IPS DF 6.9 (cell line): ENCODE measurements around the gene TWNK.

Experiments
- DNase-seq: peaks from one replicate; pipeline ENCODE4 v3.0.0-alpha.2; 2013; ENCODE audit warnings: low read depth, low spot score
- H3K27ac ChIP-seq: one replicate; pipeline ENCODE4 v1.5.1; 2013; ENCODE audit warnings: low read length, control low read depth
- H3K27me3 ChIP-seq: 2 replicates; pipeline ENCODE4 v1.6.1; 2013; ENCODE audit warnings: mild to moderate bottlenecking, low read length; ENCODE audit not compliant: control insufficient read depth, insufficient read depth
- H3K36me3 ChIP-seq: 2 replicates; pipeline ENCODE4 v1.6.1; 2013; ENCODE audit warnings: low read length; ENCODE audit not compliant: control insufficient read depth, insufficient read depth
- H3K4me1 ChIP-seq: 2 replicates; pipeline ENCODE4 v1.6.1; 2013; ENCODE audit warnings: low read length; ENCODE audit not compliant: control insufficient read depth, insufficient read depth
- H3K4me3 ChIP-seq: 2 replicates; pipeline ENCODE4 v1.5.1; 2013; ENCODE audit warnings: mild to moderate bottlenecking, low read length
- H3K9me3 ChIP-seq: 2 replicates; pipeline ENCODE4 v1.6.1; 2013; ENCODE audit warnings: low read length, inconsistent platforms; ENCODE audit not compliant: control insufficient read depth, insufficient read depth
- WGBS: extraction: QIAGEN DNeasy Blood & Tissue Kit; methylation state at CpG from one replicate; pipeline ENCODE4 v1.1.7; 2013; ENCODE audit warnings: mixed read lengths, missing lambda C conversion rate; ENCODE audit not compliant: insufficient read length, insufficient coverage; 5-methylcytosine and 5-hydroxymethylcytosine counted together

Gene TWNK

GRCh38 chr10:100986952-100987684 lies at the start of gene TWNK, which contains the start of gene MRPL43:
Gene TWNK (plus strand): TSS chr10:100987543. CDS start chr10:100988211, 668 bp downstream.
Gene MRPL43 (minus strand): TSS chr10:100987497. CDS start chr10:100987443, 54 bp downstream.
- Histone ChIP-seq H3K9me3 (no peaks in the 10 kb centered on the region), H3K4me3 (peak within 1 kb of the TSS; percentile 84), H3K4me1 (peaks cover 4% of the 10 kb centered on the region; the same call in 1 of the 2 replicates), H3K27ac (no peak within 1 kb of the TSS), H3K27me3 (no peaks in the 10 kb centered on the region), H3K36me3 (peaks cover 23% of the 10 kb centered on the region)
- WGBS = no CpG with 5 or more reads among the region's 75 CpGs
- no peak for DNase-seq

- Histone ChIP-seq H3K27me3 (no peaks in the 10 kb centered on the region), H3K36me3 (peaks cover 2% of the 10 kb centered on the region; the same call in 1 of the 2 replicates), H3K4me3 (no peak overlapping the region), H3K27ac (no peak overlapping the region), H3K4me1 (no peaks in the 10 kb centered on the region), H3K9me3 (no peaks in the 10 kb centered on the region)
- no peak for DNase-seq
These were observed 47.5 kb upstream of the TWNK start for GRCh38 chr10:100939763-100940344.

- Histone ChIP-seq H3K27me3 (no peaks in the 10 kb centered on the region), H3K4me1 (no peaks in the 10 kb centered on the region), H3K4me3 (no peak overlapping the region), H3K36me3 (peaks cover 2% of the 10 kb centered on the region; the same call in 1 of the 2 replicates), H3K27ac (no peak overlapping the region), H3K9me3 (no peaks in the 10 kb centered on the region)
- DNase-seq = no peak
- no CpG with 5 or more reads among the region's 3 CpGs for WGBS
These were observed 45.1 kb upstream of the TWNK start for GRCh38 chr10:100942229-100942628.

GRCh38 chr10:100943508-100943907 lies 43.8 kb upstream of the TWNK start:
- H3K27me3 ChIP-seq = no peaks in the 10 kb centered on the region
- no peak overlapping the region for H3K4me3 ChIP-seq
- no peaks in the 10 kb centered on the region; the same call in 1 of the 2 replicates for H3K36me3 ChIP-seq
- H3K4me1 ChIP-seq = no peaks in the 10 kb centered on the region
- no peaks in the 10 kb centered on the region for H3K9me3 ChIP-seq
- no peak overlapping the region for H3K27ac ChIP-seq
- DNase-seq = no peak

GRCh38 chr10:100945754-100946153 lies 41.6 kb upstream of the TWNK start:
- H3K27ac ChIP-seq = no peak overlapping the region
- H3K4me1 ChIP-seq = no peaks in the 10 kb centered on the region
- H3K36me3 ChIP-seq = no peaks in the 10 kb centered on the region; the same call in 1 of the 2 replicates
- H3K9me3 ChIP-seq = no peaks in the 10 kb centered on the region
- H3K27me3 ChIP-seq = no peaks in the 10 kb centered on the region
- H3K4me3 ChIP-seq = no peak overlapping the region
- no peak for DNase-seq

GRCh38 chr10:100948916-100949315 lies 38.4 kb upstream of the TWNK start:
- Histone ChIP-seq H3K9me3 (no peaks in the 10 kb centered on the region), H3K27me3 (no peaks in the 10 kb centered on the region), H3K4me3 (no peak overlapping the region), H3K36me3 (peaks cover 3% of the 10 kb centered on the region; the same call in 1 of the 2 replicates), H3K4me1 (no peaks in the 10 kb centered on the region), H3K27ac (no peak overlapping the region)
- DNase-seq = no peak
- no CpG with 5 or more reads among the region's 3 CpGs for WGBS

- H3K27me3 ChIP-seq = no peaks in the 10 kb centered on the region
- H3K36me3 ChIP-seq = no peaks in the 10 kb centered on the region
- no peak for DNase-seq
- no peak overlapping the region for H3K27ac ChIP-seq
- H3K4me1 ChIP-seq = no peaks in the 10 kb centered on the region
- H3K9me3 ChIP-seq = no peaks in the 10 kb centered on the region
- H3K4me3 ChIP-seq = no peak overlapping the region
These were observed 27.1 kb upstream of the TWNK start for GRCh38 chr10:100960251-100960650.

- no peak overlapping the region for H3K27ac ChIP-seq
- H3K4me3 ChIP-seq = no peak overlapping the region
- H3K4me1 ChIP-seq = no peaks in the 10 kb centered on the region
- no CpG with 5 or more reads among the region's 4 CpGs for WGBS
- no peaks in the 10 kb centered on the region for H3K9me3 ChIP-seq
- no peaks in the 10 kb centered on the region for H3K36me3 ChIP-seq
- DNase-seq = no peak
- no peaks in the 10 kb centered on the region for H3K27me3 ChIP-seq
These were observed 24.8 kb upstream of the TWNK start for GRCh38 chr10:100962351-100963080.

- Histone ChIP-seq H3K4me1 (no peaks in the 10 kb centered on the region), H3K9me3 (no peaks in the 10 kb centered on the region), H3K36me3 (no peaks in the 10 kb centered on the region), H3K27me3 (no peaks in the 10 kb centered on the region), H3K27ac (no peak overlapping the region), H3K4me3 (no peak overlapping the region)
- no peak for DNase-seq
- no CpG with 5 or more reads among the region's 1 CpG for WGBS
These were observed 23.5 kb upstream of the TWNK start for GRCh38 chr10:100963826-100964225.

GRCh38 chr10:100965820-100966219 lies 21.5 kb upstream of the TWNK start:
- WGBS = no CpG with 5 or more reads among the region's 5 CpGs
- no peak for DNase-seq
- H3K9me3 ChIP-seq = no peaks in the 10 kb centered on the region
- no peak overlapping the region for H3K27ac ChIP-seq
- H3K27me3 ChIP-seq = no peaks in the 10 kb centered on the region
- H3K4me3 ChIP-seq = no peak overlapping the region
- peaks cover 2% of the 10 kb centered on the region; the same call in 1 of the 2 replicates for H3K4me1 ChIP-seq
- H3K36me3 ChIP-seq = no peaks in the 10 kb centered on the region
